CD8-positive, alpha-beta memory T cell (primary cell): Measurements from ENCODE around the gene GREM1. TPM values are rescaled to one million over a fixed set of nuclear protein-coding genes. Genes with fewer than 3 reads are reported as not detected.

ENCODE experiments used
- CTCF ChIA-PET: fragments of 350-600 bp; sonication (Branson Sonifier 250); formaldehyde crosslinking; loops from one replicate; lab custom pipeline; 2021; ENCODE audit warnings: antibody characterized with exemption; lab: Charles Lee
- POLR2A ChIA-PET: fragments of 350-600 bp; sonication (Branson Sonifier 250); formaldehyde crosslinking; loops from one replicate; lab custom pipeline; 2021; ENCODE audit warnings: antibody characterized with exemption; lab: Charles Lee
- DNase-seq, 5 donors: peaks; one replicate each; pipeline versions ENCODE4 v3.0.0 to v3.0.0-alpha.2; 2020 to 2022; ENCODE audit warnings: mixed read lengths in 1 of 5
- H3K27ac ChIP-seq: one replicate; pipeline ENCODE4 v1.7.0; 2013; ENCODE audit warnings: low read depth, mild to moderate bottlenecking, low read length, moderate library complexity
- H3K27me3 ChIP-seq: 2 replicates; pipeline ENCODE4 v1.7.0; 2013; ENCODE audit warnings: low read length, mild to moderate bottlenecking; ENCODE audit not compliant: insufficient read depth, poor library complexity, severe bottlenecking
- H3K36me3 ChIP-seq: 2 replicates; pipeline ENCODE4 v1.7.0; 2013; ENCODE audit warnings: mild to moderate bottlenecking, low read length, moderate library complexity; ENCODE audit not compliant: insufficient read depth
- H3K4me1 ChIP-seq: 2 replicates; pipeline ENCODE4 v1.7.0; 2013; ENCODE audit warnings: mild to moderate bottlenecking, low read length, moderate library complexity; ENCODE audit not compliant: insufficient read depth
- H3K4me3 ChIP-seq: 2 replicates; pipeline ENCODE4 v1.7.0; 2013; ENCODE audit warnings: mild to moderate bottlenecking, low read length
- H3K9me3 ChIP-seq: 2 replicates; pipeline ENCODE4 v1.7.0; 2013; ENCODE audit warnings: mild to moderate bottlenecking, low read length
- H3K27ac Mint-ChIP-seq, 8 donors: one replicate each; pipeline ENCODE4 v1.8.0; 2020 to 2021; ENCODE audit warnings: mixed read lengths in 8 of 8, mild to moderate bottlenecking in 6 of 8, inconsistent platforms in 3 of 8, moderate library complexity in 3 of 8
- H3K27me3 Mint-ChIP-seq, 2 donors: one replicate each; pipeline ENCODE4 v1.8.0; 2020 to 2021; ENCODE audit warnings: mixed read lengths in 2 of 2, mild to moderate bottlenecking in 1 of 2, moderate library complexity in 1 of 2
- H3K36me3 Mint-ChIP-seq, 3 donors: one replicate each; pipeline ENCODE4 v1.8.0; 2020 to 2021; ENCODE audit warnings: mixed read lengths in 3 of 3, inconsistent platforms in 1 of 3, mild to moderate bottlenecking in 1 of 3
- H3K4me1 Mint-ChIP-seq, 3 donors: one replicate each; pipeline ENCODE4 v1.8.0; 2020 to 2021; ENCODE audit warnings: mixed read lengths in 3 of 3, inconsistent platforms in 1 of 3, mild to moderate bottlenecking in 1 of 3
- H3K4me3 Mint-ChIP-seq, 7 donors: one replicate each; pipeline ENCODE4 v1.8.0; 2020 to 2021; ENCODE audit warnings: mixed read lengths in 7 of 7, mild to moderate bottlenecking in 6 of 7, moderate library complexity in 4 of 7, inconsistent platforms in 2 of 7
- H3K9me3 Mint-ChIP-seq, 5 donors: one replicate each; pipeline ENCODE4 v1.8.0; 2020 to 2022; ENCODE audit warnings: mixed read lengths in 5 of 5, mild to moderate bottlenecking in 3 of 5, moderate library complexity in 2 of 5, inconsistent platforms in 1 of 5
- polyA plus RNA-seq: library from polyadenylated mRNA; unstranded; fragments of 300-500 nt; fragmentation: Illumina TruSeq; gene quantifications from one replicate; pipeline ENCODE4 v1.2.3, GENCODE V29; 2021
- total RNA-seq, 2 experiments: library from RNA; stranded (reverse); gene quantifications; one replicate each; pipeline ENCODE4 v1.2.3, GENCODE V29; 2021

GREM1 gene
- total and polyA plus RNA-seq, 3 experiments from 2014 or later, result not detected

GRCh38 chr15:32746116-32746857 is 28.5 kb downstream of the GREM1 start:
- no peaks in the 10 kb centered on the region for H3K4me1 ChIP-seq
- no peak for DNase-seq
- H3K4me1 Mint-ChIP-seq, result no peaks in the 10 kb centered on the region
- no peaks in the 10 kb centered on the region for H3K9me3 ChIP-seq
- no peaks in the 10 kb centered on the region for H3K36me3 Mint-ChIP-seq
- H3K36me3 ChIP-seq, result no peaks in the 10 kb centered on the region
- no peak overlapping the region for H3K4me3 ChIP-seq
- no peak overlapping the region for H3K27ac ChIP-seq
- no peaks in the 10 kb centered on the region for H3K27me3 ChIP-seq
- ChIA-PET POLR2A (no interaction called here), CTCF (no interaction called here)
- no peak overlapping the region for H3K4me3 Mint-ChIP-seq
- no peak overlapping the region for H3K27ac Mint-ChIP-seq
- H3K27me3 Mint-ChIP-seq, result peaks cover 7 to 14% of the 10 kb centered on the region in 2 donors
- no peaks in the 10 kb centered on the region for H3K9me3 Mint-ChIP-seq

GRCh38 chr15:32747921-32748342 is 30.1 kb downstream of the GREM1 start:
- H3K4me1 Mint-ChIP-seq, result no peaks in the 10 kb centered on the region
- no peak overlapping the region for H3K27ac ChIP-seq
- H3K4me1 ChIP-seq, result no peaks in the 10 kb centered on the region
- H3K36me3 ChIP-seq, result no peaks in the 10 kb centered on the region
- H3K4me3 ChIP-seq, result no peak overlapping the region
- no peaks in the 10 kb centered on the region for H3K36me3 Mint-ChIP-seq
- H3K9me3 Mint-ChIP-seq, result no peaks in the 10 kb centered on the region
- H3K27me3 Mint-ChIP-seq, result peaks cover 6 to 11% of the 10 kb centered on the region in 2 donors
- no peaks in the 10 kb centered on the region for H3K27me3 ChIP-seq
- DNase-seq, result no peak
- H3K9me3 ChIP-seq, result no peaks in the 10 kb centered on the region
- CTCF ChIA-PET, result interaction anchor here (0.8 kb wide), 1 partner anchor 12 kb away, joined by 3 read pairs; no protein-coding TSS in a partner anchor
- H3K4me3 Mint-ChIP-seq, result peak overlapping the region in 1 of 7 donors; percentile 14
- H3K27ac Mint-ChIP-seq, result no peak overlapping the region
- POLR2A ChIA-PET, result no interaction called here

- Histone ChIP-seq H3K9me3 (no peaks in the 10 kb centered on the region), H3K4me1 (no peaks in the 10 kb centered on the region), H3K4me3 (no peak overlapping the region), H3K27ac (no peak overlapping the region), H3K27me3 (no peaks in the 10 kb centered on the region), H3K36me3 (no peaks in the 10 kb centered on the region)
- H3K9me3 Mint-ChIP-seq, result peaks cover 0 to 2% (median 0%) of the 10 kb centered on the region in 5 donors
- H3K36me3 Mint-ChIP-seq, result no peaks in the 10 kb centered on the region
- DNase-seq, result no peak
- H3K4me1 Mint-ChIP-seq, result no peaks in the 10 kb centered on the region
- POLR2A ChIA-PET, result no interaction called here
- no peak overlapping the region for H3K4me3 Mint-ChIP-seq
- H3K27ac Mint-ChIP-seq, result no peak overlapping the region
- H3K27me3 Mint-ChIP-seq, result peaks cover 6 to 14% of the 10 kb centered on the region in 2 donors
- CTCF ChIA-PET, result no interaction called here
Measured at GRCh38 chr15:32750979-32751378, 33.2 kb downstream of the GREM1 start.

GRCh38 chr15:32757426-32757825 is 39.6 kb downstream of the GREM1 start:
- DNase-seq, result no peak
- no peak overlapping the region for H3K4me3 ChIP-seq
- H3K36me3 Mint-ChIP-seq, result no peaks in the 10 kb centered on the region
- no peaks in the 10 kb centered on the region for H3K9me3 ChIP-seq
- no peaks in the 10 kb centered on the region for H3K4me1 Mint-ChIP-seq
- POLR2A ChIA-PET, result no interaction called here
- peaks cover 0 to 2% (median 0%) of the 10 kb centered on the region in 5 donors for H3K9me3 Mint-ChIP-seq
- H3K27ac Mint-ChIP-seq, result peak overlapping the region in 1 of 8 donors; percentile 11
- H3K27me3 ChIP-seq, result no peaks in the 10 kb centered on the region
- no peaks in the 10 kb centered on the region for H3K36me3 ChIP-seq
- H3K4me3 Mint-ChIP-seq, result no peak overlapping the region
- no peaks in the 10 kb centered on the region for H3K4me1 ChIP-seq
- H3K27ac ChIP-seq, result no peak overlapping the region
- H3K27me3 Mint-ChIP-seq, result peaks cover 2 to 34% of the 10 kb centered on the region in 2 donors
- CTCF ChIA-PET, result no interaction called here

GRCh38 chr15:32763295-32763694 is 45.5 kb downstream of the GREM1 start:
- no peak overlapping the region for H3K27ac Mint-ChIP-seq
- H3K4me3 Mint-ChIP-seq, result no peak overlapping the region
- Histone ChIP-seq H3K4me3 (no peak overlapping the region), H3K9me3 (no peaks in the 10 kb centered on the region), H3K27me3 (no peaks in the 10 kb centered on the region), H3K27ac (no peak overlapping the region), H3K36me3 (no peaks in the 10 kb centered on the region), H3K4me1 (no peaks in the 10 kb centered on the region)
- H3K27me3 Mint-ChIP-seq, result peaks cover 4 to 28% of the 10 kb centered on the region in 2 donors
- ChIA-PET CTCF (no interaction called here), POLR2A (no interaction called here)
- H3K9me3 Mint-ChIP-seq, result no peaks in the 10 kb centered on the region
- DNase-seq, result no peak
- no peaks in the 10 kb centered on the region for H3K36me3 Mint-ChIP-seq
- H3K4me1 Mint-ChIP-seq, result no peaks in the 10 kb centered on the region

GRCh38 chr15:32765236-32765635 is 47.4 kb downstream of the GREM1 start:
- peaks cover 4 to 20% of the 10 kb centered on the region in 2 donors for H3K27me3 Mint-ChIP-seq
- no peaks in the 10 kb centered on the region for H3K36me3 Mint-ChIP-seq
- no peak for DNase-seq
- Histone ChIP-seq H3K9me3 (no peaks in the 10 kb centered on the region), H3K27ac (no peak overlapping the region), H3K4me1 (no peaks in the 10 kb centered on the region), H3K36me3 (no peaks in the 10 kb centered on the region), H3K27me3 (no peaks in the 10 kb centered on the region), H3K4me3 (no peak overlapping the region)
- peak overlapping the region in 1 of 8 donors; percentile 62 for H3K27ac Mint-ChIP-seq
- H3K9me3 Mint-ChIP-seq, result no peaks in the 10 kb centered on the region
- H3K4me3 Mint-ChIP-seq, result no peak overlapping the region
- POLR2A ChIA-PET, result no interaction called here
- H3K4me1 Mint-ChIP-seq, result no peaks in the 10 kb centered on the region
- CTCF ChIA-PET, result no interaction called here

GRCh38 chr15:32766101-32766500 is 48.3 kb downstream of the GREM1 start:
- no peak overlapping the region for H3K27ac Mint-ChIP-seq
- no peaks in the 10 kb centered on the region for H3K36me3 Mint-ChIP-seq
- H3K4me3 Mint-ChIP-seq, result no peak overlapping the region
- no peaks in the 10 kb centered on the region for H3K4me1 Mint-ChIP-seq
- Histone ChIP-seq H3K4me3 (no peak overlapping the region), H3K27ac (no peak overlapping the region), H3K4me1 (no peaks in the 10 kb centered on the region), H3K27me3 (no peaks in the 10 kb centered on the region), H3K36me3 (no peaks in the 10 kb centered on the region), H3K9me3 (no peaks in the 10 kb centered on the region)
- ChIA-PET CTCF (no interaction called here), POLR2A (no interaction called here)
- H3K27me3 Mint-ChIP-seq, result peaks cover 4 to 15% of the 10 kb centered on the region in 2 donors
- DNase-seq, result no peak
- no peaks in the 10 kb centered on the region for H3K9me3 Mint-ChIP-seq

GRCh38 chr15:32767236-32767635 is 49.4 kb downstream of the GREM1 start:
- no peak overlapping the region for H3K4me3 ChIP-seq

More at GRCh38 chr15:32767236-32767635, 49.4 kb downstream of the GREM1 start:
- no peak overlapping the region for H3K27ac ChIP-seq
- ChIA-PET CTCF (no interaction called here), POLR2A (no interaction called here)
- no peaks in the 10 kb centered on the region for H3K36me3 ChIP-seq
- no peaks in the 10 kb centered on the region for H3K4me1 ChIP-seq
- no peak overlapping the region for H3K4me3 Mint-ChIP-seq
- H3K4me1 Mint-ChIP-seq, result no peaks in the 10 kb centered on the region
- no peak for DNase-seq
- H3K27me3 Mint-ChIP-seq, result peaks cover 4 to 5% of the 10 kb centered on the region in 2 donors
- H3K27ac Mint-ChIP-seq, result no peak overlapping the region
- H3K36me3 Mint-ChIP-seq, result peaks cover 0 to 2% (median 0%) of the 10 kb centered on the region in 3 donors
- H3K27me3 ChIP-seq, result no peaks in the 10 kb centered on the region
- no peaks in the 10 kb centered on the region for H3K9me3 ChIP-seq
- H3K9me3 Mint-ChIP-seq, result no peaks in the 10 kb centered on the region
